ENCODE data around the gene CYP19A1.
"Not testable (repeated sequence)": the region's sequence is repeated elsewhere in the genome, so short reads cannot be mapped to it uniquely, and the experiment has no call there.

Gene CYP19A1

DNA sequence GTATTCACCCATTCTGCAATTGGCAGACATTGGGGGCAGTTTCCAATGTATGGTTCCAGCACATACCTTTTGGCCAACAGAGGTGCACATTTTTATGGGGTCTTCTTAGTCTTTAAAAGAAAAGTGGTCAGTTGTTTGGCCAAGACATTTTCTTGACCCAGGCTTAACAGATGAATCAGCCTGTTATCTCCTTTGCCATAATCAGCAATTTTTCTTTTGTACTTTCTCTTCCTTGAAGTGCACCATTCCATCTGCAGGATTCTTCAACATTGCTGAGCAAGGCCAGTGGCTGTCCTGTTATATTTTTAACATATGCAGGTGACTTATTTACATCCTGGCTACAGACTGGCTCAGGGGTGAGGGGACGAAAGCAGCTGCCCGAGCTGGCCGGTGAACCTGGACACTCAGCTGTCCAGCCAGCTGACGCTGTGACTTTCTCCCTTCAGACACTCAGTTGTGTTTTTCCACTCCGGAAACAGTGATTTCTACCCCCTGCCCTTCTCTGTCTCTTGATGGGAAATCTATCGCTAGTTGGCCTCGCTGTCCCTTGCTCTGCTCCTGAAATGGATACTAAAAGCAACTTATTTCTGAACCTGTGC, 147.2 kb downstream of the CYP19A1 start:
- no peak overlapping the region for H3K4me3 ChIP-seq (ENCODE audit: low read depth, low read length)
- TF ChIP-seq, protein P1, sequence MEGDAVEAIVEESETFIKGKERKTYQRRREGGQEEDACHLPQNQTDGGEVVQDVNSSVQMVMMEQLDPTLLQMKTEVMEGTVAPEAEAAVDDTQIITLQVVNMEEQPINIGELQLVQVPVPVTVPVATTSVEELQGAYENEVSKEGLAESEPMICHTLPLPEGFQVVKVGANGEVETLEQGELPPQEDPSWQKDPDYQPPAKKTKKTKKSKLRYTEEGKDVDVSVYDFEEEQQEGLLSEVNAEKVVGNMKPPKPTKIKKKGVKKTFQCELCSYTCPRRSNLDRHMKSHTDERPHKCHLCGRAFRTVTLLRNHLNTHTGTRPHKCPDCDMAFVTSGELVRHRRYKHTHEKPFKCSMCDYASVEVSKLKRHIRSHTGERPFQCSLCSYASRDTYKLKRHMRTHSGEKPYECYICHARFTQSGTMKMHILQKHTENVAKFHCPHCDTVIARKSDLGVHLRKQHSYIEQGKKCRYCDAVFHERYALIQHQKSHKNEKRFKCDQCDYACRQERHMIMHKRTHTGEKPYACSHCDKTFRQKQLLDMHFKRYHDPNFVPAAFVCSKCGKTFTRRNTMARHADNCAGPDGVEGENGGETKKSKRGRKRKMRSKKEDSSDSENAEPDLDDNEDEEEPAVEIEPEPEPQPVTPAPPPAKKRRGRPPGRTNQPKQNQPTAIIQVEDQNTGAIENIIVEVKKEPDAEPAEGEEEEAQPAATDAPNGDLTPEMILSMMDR (IDR thresholded peaks at IDR 0.05; ENCODE audit: control insufficient read depth, extremely low read depth, insufficient read depth): no peak
- no peak for DNase-seq (ENCODE audit: low read depth)

DNA sequence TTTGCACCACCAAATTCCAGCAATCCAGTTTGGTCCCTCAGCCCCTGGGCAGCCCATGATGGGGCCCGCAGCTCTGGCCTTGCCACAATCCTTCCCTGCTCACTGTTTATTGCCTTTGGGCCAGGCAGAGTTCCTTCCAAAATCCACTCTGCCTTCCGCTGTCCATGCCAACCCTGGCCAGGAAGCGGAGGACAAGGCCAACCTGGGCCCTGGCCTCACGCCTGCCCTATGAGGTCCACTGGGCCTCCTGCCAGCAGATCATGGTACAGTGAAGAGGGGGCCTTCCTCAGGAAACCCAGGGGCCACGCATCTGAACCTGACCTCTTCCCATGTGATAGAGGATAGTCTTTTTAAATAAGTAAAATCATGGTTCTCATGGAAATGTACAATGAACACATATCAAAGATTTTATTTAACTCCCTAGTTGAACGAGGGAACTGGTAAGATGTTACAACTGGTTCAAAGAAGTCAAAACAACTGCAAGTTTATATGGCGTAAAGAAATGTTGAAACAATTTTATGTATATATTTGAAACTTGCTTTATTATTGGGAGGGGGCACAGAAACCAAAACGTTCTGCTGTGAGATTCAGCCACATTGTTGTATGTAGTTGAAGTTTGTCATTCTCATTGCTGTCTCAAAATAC, 147.8 kb downstream of the CYP19A1 start:
- DNase-seq (ENCODE audit: low read depth): no peak
- TF ChIP-seq, protein P1 (IDR thresholded peaks at IDR 0.05; ENCODE audit: control insufficient read depth, extremely low read depth, insufficient read depth): no peak
- no peak overlapping the region for H3K4me3 ChIP-seq (ENCODE audit: low read depth, low read length)

DNA sequence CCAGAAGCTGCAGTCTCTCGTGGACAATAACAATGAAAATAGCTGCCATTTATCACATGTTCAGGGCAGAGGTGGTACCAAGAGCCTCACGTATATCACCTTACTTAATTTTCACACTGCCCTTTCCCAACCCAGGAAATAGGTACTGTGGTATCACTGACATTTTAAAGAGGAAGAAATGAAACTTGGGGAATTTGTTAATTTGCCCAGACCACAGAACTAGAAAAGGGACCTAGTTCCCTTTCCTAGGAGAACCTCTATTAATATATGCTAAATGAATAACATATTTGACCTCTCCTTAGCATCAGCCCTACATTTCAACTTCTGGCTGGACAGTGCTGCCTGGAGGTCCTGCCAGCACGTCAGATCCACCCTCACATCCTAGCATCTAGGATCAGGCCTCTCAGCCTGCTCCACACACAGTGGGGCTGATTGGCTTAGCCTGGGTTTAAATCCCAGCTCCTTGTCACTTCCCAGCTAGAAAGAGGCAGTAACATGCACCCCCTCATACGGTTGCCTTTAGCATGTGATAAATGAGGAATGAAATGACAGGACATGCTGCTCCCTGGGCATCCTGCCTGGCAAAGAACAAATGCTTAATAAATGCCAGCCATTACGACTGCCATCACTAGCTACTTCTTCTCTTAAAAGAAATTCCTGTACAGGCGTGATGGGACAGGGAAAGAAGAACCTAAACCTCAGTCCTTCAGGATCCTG, 148.6 kb downstream of the CYP19A1 start:
- H3K4me3 ChIP-seq (ENCODE audit: low read depth, low read length): no peak overlapping the region
- TF ChIP-seq, protein P1 (IDR thresholded peaks at IDR 0.05; ENCODE audit: control insufficient read depth, extremely low read depth, insufficient read depth): no peak
- DNase-seq (ENCODE audit: low read depth): no peak

DNA sequence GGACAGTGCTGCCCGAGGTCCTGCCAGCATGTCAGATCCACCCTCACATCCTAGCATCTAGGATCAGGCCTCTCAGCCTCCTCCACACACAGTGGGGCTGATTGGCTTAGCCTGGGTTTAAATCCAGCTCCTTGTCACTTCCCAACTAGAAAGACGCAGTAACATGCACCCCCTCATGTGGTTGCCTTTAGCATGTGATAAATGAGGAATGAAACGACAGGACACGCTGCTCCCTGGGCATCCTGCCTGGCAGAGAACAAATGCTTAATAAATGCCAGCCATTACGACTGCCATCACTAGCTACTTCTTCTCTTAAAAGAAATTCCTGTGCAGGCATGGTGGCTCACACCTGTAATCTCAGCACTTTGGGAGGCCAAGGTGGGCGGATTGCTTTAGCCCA, 149.6 kb downstream of the CYP19A1 start:
- not testable (repeated sequence) for DNase-seq (ENCODE audit: low read depth); H3K4me3 ChIP-seq (ENCODE audit: low read depth, low read length)

DNA sequence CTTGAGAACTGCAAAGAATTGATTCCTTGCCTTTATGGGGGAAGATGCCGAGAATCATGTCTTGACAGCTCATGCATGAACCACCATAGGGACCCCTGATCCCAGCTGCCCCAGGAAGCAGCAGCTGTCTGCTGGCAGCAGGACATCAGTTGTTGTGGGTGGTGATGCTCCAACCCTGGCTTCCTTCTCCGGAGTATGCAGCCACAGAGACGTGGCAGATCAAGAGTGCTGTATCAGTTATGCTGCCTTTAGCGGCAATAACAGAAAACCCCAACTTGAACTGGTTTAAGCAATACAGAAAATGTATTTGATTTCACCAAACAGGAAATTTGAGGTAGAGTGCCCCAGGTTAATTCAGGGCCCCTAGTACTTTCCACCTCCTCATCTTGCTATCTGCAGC, 151.5 kb downstream of the CYP19A1 start:
- no peak overlapping the region for H3K4me3 ChIP-seq (ENCODE audit: low read depth, low read length)
- DNase-seq (ENCODE audit: low read depth): no peak
- TF ChIP-seq, protein P1 (IDR thresholded peaks at IDR 0.05; ENCODE audit: control insufficient read depth, extremely low read depth, insufficient read depth): no peak

DNA sequence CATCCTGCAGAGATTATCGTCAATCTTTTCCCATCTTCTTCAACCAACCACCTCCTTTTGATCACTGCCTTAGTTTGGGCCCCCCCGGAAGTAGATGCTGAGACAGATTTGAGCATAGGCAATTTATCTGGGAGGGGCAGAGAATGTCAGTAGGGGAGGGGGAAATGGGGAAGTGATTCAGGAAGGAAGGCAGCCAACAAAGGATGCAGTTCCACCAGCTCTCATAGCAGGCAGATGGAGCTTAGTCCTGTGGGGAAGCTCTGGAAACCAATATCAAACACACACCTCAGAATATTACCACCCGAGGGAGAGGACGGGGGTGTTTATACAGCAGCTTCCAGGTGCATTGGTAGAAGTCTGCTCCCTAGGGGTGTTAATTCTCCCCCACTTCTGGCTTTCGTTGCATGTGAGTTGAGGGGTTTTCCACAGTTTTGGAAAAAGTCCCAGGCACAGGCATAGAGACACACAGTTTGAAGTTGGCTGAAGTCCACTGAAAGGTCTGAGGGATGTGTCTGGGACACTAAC, 152.2 kb downstream of the CYP19A1 start:
- DNase-seq (ENCODE audit: low read depth): no peak
- TF ChIP-seq, protein P1 (IDR thresholded peaks at IDR 0.05; ENCODE audit: control insufficient read depth, extremely low read depth, insufficient read depth): no peak
- no peak overlapping the region for H3K4me3 ChIP-seq (ENCODE audit: low read depth, low read length)

Measured in LNCaP clone FGC (cell line).